SK-N-SH (cell line): ENCODE data around the gene DLX4.

ENCODE experiments used
- RCOR1 ChIP-seq: fragments of 150-350 bp; IDR thresholded peaks from 2 replicates; pipeline ENCODE4 v1.6.1; 2017; ENCODE audit warnings: antibody characterized with exemption, low read length
- TF ChIP-seq, protein P1 (sequence below): fragments of 200-600 bp; sonication (generic); IDR thresholded peaks from 2 replicates; pipeline ENCODE4 v1.6.1; 2017; ENCODE audit warnings: antibody characterized with exemption, mild to moderate bottlenecking, moderate library complexity

DNA sequence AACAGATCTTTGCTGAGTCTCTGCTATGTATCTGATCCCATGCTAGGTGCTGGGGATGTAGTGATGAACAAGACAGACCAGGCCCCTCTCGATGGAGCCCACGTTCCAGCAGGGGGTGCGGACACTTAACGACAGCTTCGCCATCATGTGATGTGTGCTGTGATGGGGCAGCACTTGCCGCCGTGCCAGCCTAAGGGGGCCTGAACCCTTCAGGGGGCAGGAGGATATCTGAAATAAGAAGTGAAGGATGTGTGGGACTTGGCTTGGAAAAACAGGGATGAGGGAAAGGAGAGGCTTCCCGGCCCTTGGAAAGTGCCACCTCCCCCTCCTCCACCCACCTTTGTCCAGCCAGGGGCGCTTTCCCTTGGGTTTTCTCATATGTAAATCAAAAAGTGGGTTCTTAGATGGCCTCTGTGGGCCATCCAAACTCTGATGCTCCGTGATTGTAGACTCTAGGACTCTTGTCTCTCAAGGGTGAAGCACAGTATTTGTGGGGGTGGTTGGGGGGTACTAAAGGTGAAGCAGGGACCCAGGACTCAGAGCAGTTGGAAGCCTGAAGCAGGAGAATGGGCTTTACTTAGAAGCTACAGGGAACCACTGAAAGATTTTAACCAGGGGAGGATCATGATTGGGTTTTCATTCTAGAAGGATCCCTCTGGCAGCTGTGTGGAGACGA lies 30.0 kb downstream of the DLX4 start:
- TF ChIP-seq, protein P1, sequence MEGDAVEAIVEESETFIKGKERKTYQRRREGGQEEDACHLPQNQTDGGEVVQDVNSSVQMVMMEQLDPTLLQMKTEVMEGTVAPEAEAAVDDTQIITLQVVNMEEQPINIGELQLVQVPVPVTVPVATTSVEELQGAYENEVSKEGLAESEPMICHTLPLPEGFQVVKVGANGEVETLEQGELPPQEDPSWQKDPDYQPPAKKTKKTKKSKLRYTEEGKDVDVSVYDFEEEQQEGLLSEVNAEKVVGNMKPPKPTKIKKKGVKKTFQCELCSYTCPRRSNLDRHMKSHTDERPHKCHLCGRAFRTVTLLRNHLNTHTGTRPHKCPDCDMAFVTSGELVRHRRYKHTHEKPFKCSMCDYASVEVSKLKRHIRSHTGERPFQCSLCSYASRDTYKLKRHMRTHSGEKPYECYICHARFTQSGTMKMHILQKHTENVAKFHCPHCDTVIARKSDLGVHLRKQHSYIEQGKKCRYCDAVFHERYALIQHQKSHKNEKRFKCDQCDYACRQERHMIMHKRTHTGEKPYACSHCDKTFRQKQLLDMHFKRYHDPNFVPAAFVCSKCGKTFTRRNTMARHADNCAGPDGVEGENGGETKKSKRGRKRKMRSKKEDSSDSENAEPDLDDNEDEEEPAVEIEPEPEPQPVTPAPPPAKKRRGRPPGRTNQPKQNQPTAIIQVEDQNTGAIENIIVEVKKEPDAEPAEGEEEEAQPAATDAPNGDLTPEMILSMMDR, result no peak
- TF ChIP-seq RCOR1, result no peak
